GM21528 (cell line): ENCODE measurements around the gene MAPT.

ENCODE experiments used
- ATAC-seq: cut with Tn5 transposase; IDR thresholded peaks from one replicate; pipeline ENCODE4 v1.9.1; 2021; ENCODE audit warnings: mild to moderate bottlenecking, moderate library complexity; ENCODE audit not compliant: unreplicated experiment, low FRiP score

MAPT gene

GRCh38 chr17:45982791-45983613 is 88.6 kb downstream of the MAPT start:
- no peak for ATAC-seq

- ATAC-seq: no peak
These were observed 89.4 kb downstream of the MAPT start for GRCh38 chr17:45983614-45984310.

- ATAC-seq: no peak
These were observed 90.0 kb downstream of the MAPT start for GRCh38 chr17:45984368-45984767.

- ATAC-seq: no peak
These were observed 91.1 kb downstream of the MAPT start for GRCh38 chr17:45985447-45985846.

GRCh38 chr17:45986056-45986455 is 91.7 kb downstream of the MAPT start:
- no peak for ATAC-seq

GRCh38 chr17:45987706-45988105 is 93.4 kb downstream of the MAPT start:
- ATAC-seq: no peak

GRCh38 chr17:45989759-45990158 is 95.4 kb downstream of the MAPT start:
- no peak for ATAC-seq

GRCh38 chr17:45990886-45991285 is 96.5 kb downstream of the MAPT start:
- ATAC-seq: no peak

GRCh38 chr17:45991341-45991740 is 97.0 kb downstream of the MAPT start:
- no peak for ATAC-seq

GRCh38 chr17:45992175-45992574 is 97.8 kb downstream of the MAPT start:
- ATAC-seq: no peak

- ATAC-seq: no peak
These were observed 98.5 kb downstream of the MAPT start for GRCh38 chr17:45992904-45993303.

- ATAC-seq: no peak
These were observed 99.7 kb downstream of the MAPT start for GRCh38 chr17:45993962-45994627.

- ATAC-seq: no peak
These were observed 100.6 kb downstream of the MAPT start for GRCh38 chr17:45994987-45995386.

- ATAC-seq: no peak
These were observed 101.4 kb downstream of the MAPT start for GRCh38 chr17:45995627-45996270.

- no peak for ATAC-seq
These were observed 102.1 kb downstream of the MAPT start for GRCh38 chr17:45996282-45996937.

- ATAC-seq: no peak
These were observed 102.8 kb downstream of the MAPT start for GRCh38 chr17:45997166-45997565.

- no peak for ATAC-seq
These were observed 103.3 kb downstream of the MAPT start for GRCh38 chr17:45997624-45998023.

GRCh38 chr17:45998987-45999899 is 104.9 kb downstream of the MAPT start, which contains the start of gene STH:
STH (plus strand) TSS chr17:45999250; CDS start chr17:45999280, 30 bp downstream.
- no peak for ATAC-seq

- ATAC-seq: no peak
These were observed 105.5 kb downstream of the MAPT start for GRCh38 chr17:45999900-46000290.
